ENCODE results near the gene HMGN2. TPM values are rescaled to one million over a fixed set of nuclear protein-coding genes. Genes with fewer than 3 reads are reported as not detected.
A peak's percentile ranks its signal among the peaks of the same experiment; 100 is the strongest.

Gene HMGN2
- total and polyA plus RNA-seq, 2 of the 13 experiments (the other 11 are each of a cell fraction or from before 2014, with no cell fraction given), result 63.4 to 343 TPM

DNA sequence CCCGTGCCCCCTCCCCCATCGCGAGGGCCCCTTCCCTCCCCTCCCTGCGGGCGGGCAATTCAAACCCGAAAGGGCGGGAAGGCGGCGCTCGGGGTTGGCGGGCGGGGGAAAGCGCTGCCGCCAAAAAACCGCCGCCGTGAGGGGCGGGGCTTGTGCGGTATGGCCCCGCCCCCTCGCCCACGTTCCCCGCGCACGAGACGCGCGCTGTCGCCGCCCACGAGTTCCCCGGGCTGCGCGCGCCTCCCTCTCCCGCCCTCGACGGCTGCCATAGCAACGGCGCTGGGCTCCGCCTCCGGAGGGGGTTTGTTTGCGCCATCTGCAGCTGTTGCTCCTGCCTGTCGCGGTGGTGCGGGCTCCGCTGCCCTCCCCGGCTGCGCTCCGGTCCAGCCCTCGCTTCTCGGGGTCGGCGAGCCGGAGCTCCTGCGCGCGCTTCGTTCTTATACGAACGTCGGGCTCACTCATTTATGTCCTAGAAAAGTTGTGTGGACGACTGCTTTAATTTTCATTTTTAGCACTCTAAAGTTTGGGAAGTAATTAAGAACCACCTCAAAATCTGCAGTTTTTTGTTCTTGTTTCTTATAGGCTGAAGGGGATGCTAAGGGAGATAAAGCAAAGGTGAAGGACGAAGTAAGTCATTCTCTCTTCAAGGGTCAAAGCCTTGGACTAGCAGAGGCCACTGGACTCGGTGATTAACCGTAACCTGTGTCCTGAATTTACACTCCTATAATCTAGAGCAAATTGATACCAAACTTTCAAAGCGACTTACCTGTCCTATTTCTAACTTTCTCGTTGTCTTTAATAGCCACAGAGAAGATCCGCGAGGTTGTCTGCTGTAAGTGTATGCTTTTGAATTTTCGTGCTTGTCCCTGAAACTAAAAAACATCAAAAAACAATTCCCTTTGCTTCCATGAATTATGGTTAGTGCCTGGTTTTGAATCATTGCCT, 933 bp downstream of the HMGN2 start (continued):
- TF ChIP-seq, protein P1, sequence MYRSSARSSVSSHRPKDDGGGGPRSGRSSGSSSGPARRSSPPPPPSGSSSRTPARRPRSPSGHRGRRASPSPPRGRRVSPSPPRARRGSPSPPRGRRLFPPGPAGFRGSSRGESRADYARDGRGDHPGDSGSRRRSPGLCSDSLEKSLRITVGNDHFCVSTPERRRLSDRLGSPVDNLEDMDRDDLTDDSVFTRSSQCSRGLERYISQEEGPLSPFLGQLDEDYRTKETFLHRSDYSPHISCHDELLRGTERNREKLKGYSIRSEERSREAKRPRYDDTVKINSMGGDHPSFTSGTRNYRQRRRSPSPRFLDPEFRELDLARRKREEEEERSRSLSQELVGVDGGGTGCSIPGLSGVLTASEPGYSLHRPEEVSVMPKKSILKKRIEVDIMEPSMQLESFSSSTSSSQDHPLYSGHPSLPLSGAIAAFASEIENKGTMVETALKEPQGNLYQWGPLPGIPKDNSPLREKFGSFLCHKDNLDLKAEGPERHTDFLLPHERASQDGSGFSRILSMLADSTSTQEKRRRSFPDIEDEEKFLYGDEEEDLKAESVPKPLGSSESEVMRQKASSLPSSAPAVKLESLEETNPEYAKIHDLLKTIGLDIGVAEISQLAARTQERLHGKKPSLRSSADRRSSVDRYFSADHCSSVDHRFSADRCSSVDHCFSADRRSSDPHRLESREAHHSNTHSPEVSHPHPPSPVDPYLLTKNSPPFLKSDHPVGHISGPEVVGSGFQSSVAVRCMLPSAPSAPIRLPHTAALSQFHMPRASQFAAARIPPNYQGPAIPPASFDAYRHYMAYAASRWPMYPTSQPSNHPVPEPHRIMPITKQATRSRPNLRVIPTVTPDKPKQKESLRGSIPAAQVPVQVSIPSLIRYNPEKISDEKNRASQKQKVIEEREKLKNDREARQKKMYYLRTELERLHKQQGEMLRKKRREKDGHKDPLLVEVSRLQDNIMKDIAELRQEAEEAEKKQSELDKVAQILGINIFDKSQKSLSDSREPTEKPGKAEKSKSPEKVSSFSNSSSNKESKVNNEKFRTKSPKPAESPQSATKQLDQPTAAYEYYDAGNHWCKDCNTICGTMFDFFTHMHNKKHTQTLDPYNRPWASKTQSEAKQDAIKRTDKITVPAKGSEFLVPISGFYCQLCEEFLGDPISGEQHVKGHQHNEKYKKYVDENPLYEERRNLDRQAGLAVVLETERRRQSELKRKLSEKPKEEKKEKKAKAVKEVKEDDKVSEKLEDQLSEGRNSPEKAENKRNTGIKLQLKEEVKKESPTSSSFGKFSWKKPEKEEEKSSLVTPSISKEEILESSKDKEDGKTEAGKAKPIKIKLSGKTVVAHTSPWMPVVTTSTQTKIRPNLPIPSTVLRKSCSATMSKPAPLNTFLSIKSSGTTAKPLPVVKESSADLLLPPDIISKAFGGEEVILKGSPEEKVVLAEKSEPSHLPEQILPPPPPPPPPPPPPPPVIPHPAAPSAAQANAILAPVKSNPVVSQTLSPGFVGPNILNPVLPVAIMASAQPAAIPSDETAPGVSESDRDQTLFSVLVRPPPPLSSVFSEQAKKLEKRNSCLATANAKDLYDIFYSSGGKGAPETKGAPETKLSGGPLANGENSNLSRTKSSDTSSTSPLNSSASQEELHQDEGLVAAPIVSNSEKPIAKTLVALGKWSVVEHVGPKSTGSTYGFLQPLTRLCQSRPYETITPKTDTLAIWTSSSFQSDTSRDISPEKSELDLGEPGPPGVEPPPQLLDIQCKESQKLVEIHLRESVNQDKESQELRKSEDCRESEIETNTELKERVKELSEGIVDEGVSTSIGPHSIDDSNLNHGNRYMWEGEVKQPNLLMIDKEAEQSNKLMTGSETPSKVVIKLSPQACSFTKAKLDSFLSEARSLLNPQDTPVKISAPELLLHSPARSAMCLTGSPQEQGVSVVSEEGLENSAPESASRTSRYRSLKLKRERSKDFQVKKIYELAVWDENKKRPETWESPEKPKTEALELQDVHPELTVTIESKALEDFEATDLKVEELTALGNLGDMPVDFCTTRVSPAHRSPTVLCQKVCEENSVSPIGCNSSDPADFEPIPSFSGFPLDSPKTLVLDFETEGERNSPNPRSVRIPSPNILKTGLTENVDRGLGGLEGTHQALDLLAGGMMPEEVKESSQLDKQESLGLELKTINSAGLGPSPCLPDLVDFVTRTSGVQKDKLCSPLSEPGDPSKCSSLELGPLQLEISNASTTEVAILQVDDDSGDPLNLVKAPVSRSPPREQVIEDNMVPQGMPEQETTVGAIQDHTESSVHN (CRISPR knock-in tag; IDR thresholded peaks at IDR 0.05), result no peak
- TF ChIP-seq ZBTB38 (CRISPR knock-in tag; IDR thresholded peaks at IDR 0.05) (peak; percentile 41; the same call in 1 of the 2 replicates), RELA (CRISPR knock-in tag; IDR thresholded peaks at IDR 0.05) (no peak), SNRNP70 (IDR thresholded peaks at IDR 0.05; ENCODE audit: low read depth, low read length) (no peak)
- TF ChIP-seq, protein P2, sequence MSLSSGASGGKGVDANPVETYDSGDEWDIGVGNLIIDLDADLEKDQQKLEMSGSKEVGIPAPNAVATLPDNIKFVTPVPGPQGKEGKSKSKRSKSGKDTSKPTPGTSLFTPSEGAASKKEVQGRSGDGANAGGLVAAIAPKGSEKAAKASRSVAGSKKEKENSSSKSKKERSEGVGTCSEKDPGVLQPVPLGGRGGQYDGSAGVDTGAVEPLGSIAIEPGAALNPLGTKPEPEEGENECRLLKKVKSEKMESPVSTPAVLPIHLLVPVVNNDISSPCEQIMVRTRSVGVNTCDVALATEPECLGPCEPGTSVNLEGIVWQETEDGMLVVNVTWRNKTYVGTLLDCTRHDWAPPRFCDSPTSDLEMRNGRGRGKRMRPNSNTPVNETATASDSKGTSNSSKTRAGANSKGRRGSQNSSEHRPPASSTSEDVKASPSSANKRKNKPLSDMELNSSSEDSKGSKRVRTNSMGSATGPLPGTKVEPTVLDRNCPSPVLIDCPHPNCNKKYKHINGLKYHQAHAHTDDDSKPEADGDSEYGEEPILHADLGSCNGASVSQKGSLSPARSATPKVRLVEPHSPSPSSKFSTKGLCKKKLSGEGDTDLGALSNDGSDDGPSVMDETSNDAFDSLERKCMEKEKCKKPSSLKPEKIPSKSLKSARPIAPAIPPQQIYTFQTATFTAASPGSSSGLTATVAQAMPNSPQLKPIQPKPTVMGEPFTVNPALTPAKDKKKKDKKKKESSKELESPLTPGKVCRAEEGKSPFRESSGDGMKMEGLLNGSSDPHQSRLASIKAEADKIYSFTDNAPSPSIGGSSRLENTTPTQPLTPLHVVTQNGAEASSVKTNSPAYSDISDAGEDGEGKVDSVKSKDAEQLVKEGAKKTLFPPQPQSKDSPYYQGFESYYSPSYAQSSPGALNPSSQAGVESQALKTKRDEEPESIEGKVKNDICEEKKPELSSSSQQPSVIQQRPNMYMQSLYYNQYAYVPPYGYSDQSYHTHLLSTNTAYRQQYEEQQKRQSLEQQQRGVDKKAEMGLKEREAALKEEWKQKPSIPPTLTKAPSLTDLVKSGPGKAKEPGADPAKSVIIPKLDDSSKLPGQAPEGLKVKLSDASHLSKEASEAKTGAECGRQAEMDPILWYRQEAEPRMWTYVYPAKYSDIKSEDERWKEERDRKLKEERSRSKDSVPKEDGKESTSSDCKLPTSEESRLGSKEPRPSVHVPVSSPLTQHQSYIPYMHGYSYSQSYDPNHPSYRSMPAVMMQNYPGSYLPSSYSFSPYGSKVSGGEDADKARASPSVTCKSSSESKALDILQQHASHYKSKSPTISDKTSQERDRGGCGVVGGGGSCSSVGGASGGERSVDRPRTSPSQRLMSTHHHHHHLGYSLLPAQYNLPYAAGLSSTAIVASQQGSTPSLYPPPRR (CRISPR knock-in tag; IDR thresholded peaks at IDR 0.05; ENCODE audit: borderline replicate concordance), result no peak
- TF ChIP-seq, protein P3, sequence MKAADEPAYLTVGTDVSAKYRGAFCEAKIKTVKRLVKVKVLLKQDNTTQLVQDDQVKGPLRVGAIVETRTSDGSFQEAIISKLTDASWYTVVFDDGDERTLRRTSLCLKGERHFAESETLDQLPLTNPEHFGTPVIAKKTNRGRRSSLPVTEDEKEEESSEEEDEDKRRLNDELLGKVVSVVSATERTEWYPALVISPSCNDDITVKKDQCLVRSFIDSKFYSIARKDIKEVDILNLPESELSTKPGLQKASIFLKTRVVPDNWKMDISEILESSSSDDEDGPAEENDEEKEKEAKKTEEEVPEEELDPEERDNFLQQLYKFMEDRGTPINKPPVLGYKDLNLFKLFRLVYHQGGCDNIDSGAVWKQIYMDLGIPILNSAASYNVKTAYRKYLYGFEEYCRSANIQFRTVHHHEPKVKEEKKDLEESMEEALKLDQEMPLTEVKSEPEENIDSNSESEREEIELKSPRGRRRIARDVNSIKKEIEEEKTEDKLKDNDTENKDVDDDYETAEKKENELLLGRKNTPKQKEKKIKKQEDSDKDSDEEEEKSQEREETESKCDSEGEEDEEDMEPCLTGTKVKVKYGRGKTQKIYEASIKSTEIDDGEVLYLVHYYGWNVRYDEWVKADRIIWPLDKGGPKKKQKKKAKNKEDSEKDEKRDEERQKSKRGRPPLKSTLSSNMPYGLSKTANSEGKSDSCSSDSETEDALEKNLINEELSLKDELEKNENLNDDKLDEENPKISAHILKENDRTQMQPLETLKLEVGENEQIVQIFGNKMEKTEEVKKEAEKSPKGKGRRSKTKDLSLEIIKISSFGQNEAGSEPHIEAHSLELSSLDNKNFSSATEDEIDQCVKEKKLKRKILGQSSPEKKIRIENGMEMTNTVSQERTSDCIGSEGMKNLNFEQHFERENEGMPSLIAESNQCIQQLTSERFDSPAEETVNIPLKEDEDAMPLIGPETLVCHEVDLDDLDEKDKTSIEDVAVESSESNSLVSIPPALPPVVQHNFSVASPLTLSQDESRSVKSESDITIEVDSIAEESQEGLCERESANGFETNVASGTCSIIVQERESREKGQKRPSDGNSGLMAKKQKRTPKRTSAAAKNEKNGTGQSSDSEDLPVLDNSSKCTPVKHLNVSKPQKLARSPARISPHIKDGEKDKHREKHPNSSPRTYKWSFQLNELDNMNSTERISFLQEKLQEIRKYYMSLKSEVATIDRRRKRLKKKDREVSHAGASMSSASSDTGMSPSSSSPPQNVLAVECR (CRISPR knock-in tag; IDR thresholded peaks at IDR 0.05; ENCODE audit: borderline replicate concordance), result peak; percentile 94
- TF ChIP-seq, protein P4, sequence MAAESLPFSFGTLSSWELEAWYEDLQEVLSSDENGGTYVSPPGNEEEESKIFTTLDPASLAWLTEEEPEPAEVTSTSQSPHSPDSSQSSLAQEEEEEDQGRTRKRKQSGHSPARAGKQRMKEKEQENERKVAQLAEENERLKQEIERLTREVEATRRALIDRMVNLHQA (CRISPR knock-in tag; IDR thresholded peaks at IDR 0.05), result no peak
- TF ChIP-seq, protein P5, sequence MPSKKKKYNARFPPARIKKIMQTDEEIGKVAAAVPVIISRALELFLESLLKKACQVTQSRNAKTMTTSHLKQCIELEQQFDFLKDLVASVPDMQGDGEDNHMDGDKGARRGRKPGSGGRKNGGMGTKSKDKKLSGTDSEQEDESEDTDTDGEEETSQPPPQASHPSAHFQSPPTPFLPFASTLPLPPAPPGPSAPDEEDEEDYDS (CRISPR knock-in tag; IDR thresholded peaks at IDR 0.05), result 0 out of 2 replicates have a peak, but pooled peaks have one; percentile 39

Data from HepG2 (cell line).